Mucosa of rectum (tissue), 2 donors: ENCODE results near the gene C1orf74.
A peak's percentile ranks its signal among the peaks of the same experiment; 100 is the strongest.

Experiments used
- H3K27ac ChIP-seq, 2 donors: one replicate each; pipeline ENCODE4 v1.7.0; 2013; ENCODE audit warnings: inconsistent platforms in 2 of 2, low read depth in 2 of 2, low read length in 2 of 2
- H3K27me3 ChIP-seq, 2 donors: one replicate each; pipeline ENCODE4 v1.7.0; 2013; ENCODE audit warnings: low read length in 2 of 2; ENCODE audit not compliant: control insufficient read depth in 2 of 2, insufficient read depth in 2 of 2
- H3K36me3 ChIP-seq, 2 donors: one replicate each; pipeline ENCODE4 v1.7.0; 2013; ENCODE audit warnings: low read length in 2 of 2; ENCODE audit not compliant: control insufficient read depth in 2 of 2, insufficient read depth in 2 of 2
- H3K4me1 ChIP-seq, 2 donors: one replicate each; pipeline ENCODE4 v1.7.0; 2013; ENCODE audit warnings: low read length in 2 of 2, mild to moderate bottlenecking in 1 of 2; ENCODE audit not compliant: control insufficient read depth in 2 of 2, insufficient read depth in 2 of 2
- H3K4me3 ChIP-seq, 2 donors: one replicate each; pipeline ENCODE4 v1.7.0; 2013; ENCODE audit warnings: low read length in 2 of 2
- H3K9ac ChIP-seq, 2 donors: one replicate each; pipeline ENCODE4 v1.7.0; 2013; ENCODE audit warnings: low read length in 2 of 2, low read depth in 1 of 2, mild to moderate bottlenecking in 1 of 2
- H3K9me3 ChIP-seq, 2 donors: one replicate each; pipeline ENCODE4 v1.7.0; 2013; ENCODE audit warnings: low read length in 2 of 2; ENCODE audit not compliant: control insufficient read depth in 2 of 2
- donor health status: healthy.
- donor health status: Normal muscosa, but diverticular disease.

C1orf74 gene

GRCh38 chr1:209775678-209776077, 8.7 kb downstream of the C1orf74 start:
- Histone ChIP-seq H3K4me1 (peaks cover 7 to 14% of the 10 kb centered on the region in 2 donors), H3K27ac (no peak overlapping the region), H3K9me3 (no peaks in the 10 kb centered on the region), H3K36me3 (peaks cover 0 to 11% of the 10 kb centered on the region in 2 donors), H3K9ac (no peak overlapping the region), H3K4me3 (no peak overlapping the region), H3K27me3 (no peaks in the 10 kb centered on the region)

GRCh38 chr1:209774592-209774991, 9.8 kb downstream of the C1orf74 start:
- Histone ChIP-seq H3K4me1 (peaks cover 8 to 19% of the 10 kb centered on the region in 2 donors), H3K36me3 (peaks cover 0 to 11% of the 10 kb centered on the region in 2 donors), H3K27ac (no peak overlapping the region)

GRCh38 chr1:209772126-209772525, 12.2 kb downstream of the C1orf74 start:
- peaks cover 0 to 7% of the 10 kb centered on the region in 2 donors for H3K36me3 ChIP-seq

More at GRCh38 chr1:209774592-209774991, 9.8 kb downstream of the C1orf74 start:
- Histone ChIP-seq H3K4me3 (no peak overlapping the region), H3K9me3 (no peaks in the 10 kb centered on the region), H3K27me3 (no peaks in the 10 kb centered on the region), H3K9ac (no peak overlapping the region)

GRCh38 chr1:209770636-209771415, 13.5 kb downstream of the C1orf74 start:
- Histone ChIP-seq H3K27me3 (no peaks in the 10 kb centered on the region), H3K36me3 (peaks cover 0 to 3% of the 10 kb centered on the region in 2 donors), H3K9me3 (no peaks in the 10 kb centered on the region), H3K27ac (no peak overlapping the region), H3K4me3 (peak overlapping the region; percentile 30 to 71), H3K4me1 (peaks cover 8 to 24% of the 10 kb centered on the region in 2 donors), H3K9ac (no peak overlapping the region)

More at GRCh38 chr1:209772126-209772525, 12.2 kb downstream of the C1orf74 start:
- no peaks in the 10 kb centered on the region for H3K27me3 ChIP-seq
- H3K4me3 ChIP-seq: no peak overlapping the region
- H3K9me3 ChIP-seq: no peaks in the 10 kb centered on the region
- H3K4me1 ChIP-seq: peaks cover 8 to 24% of the 10 kb centered on the region in 2 donors
- no peak overlapping the region for H3K9ac ChIP-seq
- no peak overlapping the region for H3K27ac ChIP-seq

GRCh38 chr1:209769971-209770370, 14.4 kb downstream of the C1orf74 start:
- no peaks in the 10 kb centered on the region for H3K9me3 ChIP-seq
- H3K4me1 ChIP-seq: peaks cover 8 to 21% of the 10 kb centered on the region in 2 donors
- peaks cover 0 to 3% of the 10 kb centered on the region in 2 donors for H3K36me3 ChIP-seq
- H3K4me3 ChIP-seq: peak overlapping the region; percentile 30 to 71
- H3K9ac ChIP-seq: peak overlapping the region; percentile 23 to 56
- H3K27ac ChIP-seq: peak overlapping the region; percentile 24 to 74
- H3K27me3 ChIP-seq: no peaks in the 10 kb centered on the region

- Histone ChIP-seq H3K27me3 (no peaks in the 10 kb centered on the region), H3K36me3 (peaks cover 0 to 3% of the 10 kb centered on the region in 2 donors), H3K9me3 (no peaks in the 10 kb centered on the region), H3K27ac (peak overlapping the region; percentile 32 to 76), H3K4me1 (peaks cover 8 to 19% of the 10 kb centered on the region in 2 donors), H3K9ac (peak overlapping the region; percentile 23 to 69), H3K4me3 (peak overlapping the region; percentile 34 to 71)
Measured at GRCh38 chr1:209769171-209769904, 15.0 kb downstream of the C1orf74 start.

GRCh38 chr1:209768354-209768774, 16.0 kb downstream of the C1orf74 start:
- Histone ChIP-seq H3K27ac (peak overlapping the region; percentile 32 to 76), H3K4me3 (peak overlapping the region; percentile 34 to 71)

GRCh38 chr1:209767706-209768105, 16.7 kb downstream of the C1orf74 start:
- Histone ChIP-seq H3K4me3 (no peak overlapping the region), H3K9me3 (no peaks in the 10 kb centered on the region), H3K4me1 (peaks cover 8 to 19% of the 10 kb centered on the region in 2 donors), H3K27me3 (no peaks in the 10 kb centered on the region), H3K27ac (peak overlapping the region in 1 of 2 donors; percentile 76), H3K9ac (no peak overlapping the region), H3K36me3 (peaks cover 0 to 5% of the 10 kb centered on the region in 2 donors)

More at GRCh38 chr1:209768354-209768774, 16.0 kb downstream of the C1orf74 start:
- peak overlapping the region in 1 of 2 donors; percentile 69 for H3K9ac ChIP-seq
- H3K36me3 ChIP-seq: peaks cover 0 to 4% of the 10 kb centered on the region in 2 donors
- H3K27me3 ChIP-seq: no peaks in the 10 kb centered on the region
- H3K9me3 ChIP-seq: no peaks in the 10 kb centered on the region
- H3K4me1 ChIP-seq: peaks cover 8 to 19% of the 10 kb centered on the region in 2 donors

- Histone ChIP-seq H3K27ac (no peak overlapping the region), H3K4me1 (peaks cover 8 to 19% of the 10 kb centered on the region in 2 donors), H3K9ac (no peak overlapping the region), H3K9me3 (no peaks in the 10 kb centered on the region), H3K36me3 (peaks cover 0 to 8% of the 10 kb centered on the region in 2 donors), H3K4me3 (no peak overlapping the region), H3K27me3 (no peaks in the 10 kb centered on the region)
Measured at GRCh38 chr1:209767096-209767495, 17.3 kb downstream of the C1orf74 start.

GRCh38 chr1:209766051-209766450, 18.3 kb downstream of the C1orf74 start:
- Histone ChIP-seq H3K27me3 (no peaks in the 10 kb centered on the region), H3K9me3 (no peaks in the 10 kb centered on the region), H3K4me3 (no peak overlapping the region), H3K36me3 (peaks cover 0 to 8% of the 10 kb centered on the region in 2 donors), H3K27ac (no peak overlapping the region), H3K4me1 (peaks cover 4 to 14% of the 10 kb centered on the region in 2 donors), H3K9ac (no peak overlapping the region)
